HG02588 (cell line): Measurements from ENCODE around the gene SOX9.

ENCODE experiments used
- ATAC-seq: cut with Tn5 transposase; IDR thresholded peaks from one replicate; pipeline ENCODE4 v1.9.1; 2021; ENCODE audit warnings: mild to moderate bottlenecking, moderate library complexity; ENCODE audit not compliant: unreplicated experiment

SOX9 gene

DNA sequence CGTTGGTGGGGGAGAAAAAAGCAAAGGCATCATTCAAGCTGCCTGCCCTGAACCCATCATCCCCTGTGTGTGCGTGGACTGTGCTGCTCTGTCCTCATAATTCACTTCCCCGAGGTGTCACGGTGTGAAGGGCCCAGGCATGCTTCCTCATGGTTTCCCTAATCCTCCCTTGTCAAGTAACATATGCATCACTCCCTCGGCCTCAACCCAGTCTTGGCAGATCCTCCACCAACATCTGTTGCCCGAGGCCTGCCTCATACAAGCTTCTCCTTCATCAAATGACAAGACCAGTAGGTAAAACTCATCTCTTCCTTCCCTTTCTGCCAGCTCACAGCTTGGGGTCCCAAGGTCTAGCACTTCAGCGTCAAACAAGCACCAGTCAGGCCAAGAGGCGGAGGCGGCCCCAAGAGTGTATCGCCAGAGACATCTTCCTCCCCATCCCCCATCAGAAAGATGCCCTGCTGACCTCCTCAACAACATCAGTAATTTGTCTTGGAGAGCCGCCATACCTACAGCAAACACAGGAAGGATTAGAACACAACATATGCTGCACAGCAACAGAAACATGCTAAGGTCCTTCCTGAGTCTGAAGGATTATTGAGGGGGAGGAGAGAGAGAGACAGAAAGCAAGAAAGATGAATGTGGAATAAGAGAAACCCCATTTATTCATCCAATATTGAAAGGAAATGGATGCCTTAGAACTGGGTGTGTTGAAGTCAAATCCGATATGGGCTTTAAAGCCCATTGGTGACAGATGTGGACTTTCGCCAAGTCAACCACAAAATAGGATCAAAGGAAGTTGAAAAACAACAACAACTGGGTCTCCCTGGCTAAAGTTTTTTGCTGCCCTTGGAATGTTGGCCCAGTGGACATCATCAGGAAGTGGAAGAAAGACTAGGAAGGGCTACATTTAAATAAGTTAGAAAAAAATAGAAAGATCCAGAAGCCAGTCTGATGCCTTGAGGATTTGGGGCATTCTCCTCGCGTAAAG, 38.4 kb downstream of the SOX9 start:
- no peak for ATAC-seq

- no peak for ATAC-seq
Measured at GRCh38 chr17:72162569-72162968, 41.7 kb downstream of the SOX9 start.

DNA sequence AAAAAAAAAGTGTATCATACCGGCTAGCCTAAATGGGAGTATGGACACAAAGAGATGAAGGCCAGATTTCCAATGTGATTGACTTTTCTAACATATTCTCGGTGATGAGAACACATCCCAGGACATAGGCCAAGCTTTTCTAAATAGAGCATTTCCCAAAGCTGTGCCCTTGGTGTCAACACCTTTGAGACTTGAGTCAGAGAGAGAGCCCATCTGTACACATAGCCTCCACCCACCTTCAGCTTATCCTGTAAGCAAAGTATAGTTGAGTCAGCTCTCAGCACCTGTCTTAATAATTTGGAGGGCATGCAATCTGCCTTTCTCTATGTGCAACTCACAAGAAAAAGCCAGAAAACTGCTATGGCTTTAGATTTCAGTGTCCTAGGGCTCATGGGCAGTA, 42.7 kb downstream of the SOX9 start:
- no peak for ATAC-seq

- ATAC-seq = no peak
Measured at GRCh38 chr17:72164158-72164739, 43.4 kb downstream of the SOX9 start.

GRCh38 chr17:72165192-72165866, 44.5 kb downstream of the SOX9 start:
- ATAC-seq = no peak

GRCh38 chr17:72165867-72166439, 45.1 kb downstream of the SOX9 start:
- ATAC-seq = no peak

DNA sequence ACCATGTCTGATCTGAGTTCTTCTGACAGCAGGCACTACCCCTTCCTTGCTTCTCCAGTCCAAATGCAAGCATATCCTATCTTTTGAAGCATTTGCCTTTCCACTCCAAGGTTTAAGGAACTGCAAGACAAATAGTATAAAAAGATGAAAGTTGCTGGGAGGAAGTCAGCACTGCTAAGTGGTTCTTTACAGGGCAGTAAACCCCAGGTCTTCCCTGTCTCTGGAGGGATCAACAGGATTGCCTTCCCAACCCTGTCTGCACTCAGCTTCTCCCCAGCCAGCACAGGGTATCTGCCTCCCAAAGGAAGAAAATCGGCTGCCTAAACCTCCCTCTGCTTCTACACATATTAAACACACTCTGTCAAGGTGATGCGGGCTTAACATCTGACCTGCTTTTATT, 46.8 kb downstream of the SOX9 start:
- no peak for ATAC-seq

- ATAC-seq = no peak
Measured at GRCh38 chr17:72169823-72170222, 49.0 kb downstream of the SOX9 start.

- ATAC-seq = no peak
Measured at GRCh38 chr17:72171703-72172667, 51.2 kb downstream of the SOX9 start.

GRCh38 chr17:72173499-72174116, 52.8 kb downstream of the SOX9 start:
- ATAC-seq = no peak

GRCh38 chr17:72175263-72175662, 54.4 kb downstream of the SOX9 start:
- no peak for ATAC-seq
